Stimulated activated CD8-positive, alpha-beta memory T cell treated with anti-CD3 and anti-CD28 coated beads, Interleukin-15, amount 100 ng/mL, for 48 hours (primary cell): Measurements from ENCODE around the gene ZNF239.
"Not testable (repeated sequence)": the region's sequence is repeated elsewhere in the genome, so short reads cannot be mapped to it uniquely, and the experiment has no call there.

Experiments used
- DNase-seq, 2 donors: peaks; one replicate each; pipeline ENCODE4 v3.0.0-alpha.2; 2020; ENCODE audit warnings: low read depth in 2 of 2

The ZNF239 gene

DNA sequence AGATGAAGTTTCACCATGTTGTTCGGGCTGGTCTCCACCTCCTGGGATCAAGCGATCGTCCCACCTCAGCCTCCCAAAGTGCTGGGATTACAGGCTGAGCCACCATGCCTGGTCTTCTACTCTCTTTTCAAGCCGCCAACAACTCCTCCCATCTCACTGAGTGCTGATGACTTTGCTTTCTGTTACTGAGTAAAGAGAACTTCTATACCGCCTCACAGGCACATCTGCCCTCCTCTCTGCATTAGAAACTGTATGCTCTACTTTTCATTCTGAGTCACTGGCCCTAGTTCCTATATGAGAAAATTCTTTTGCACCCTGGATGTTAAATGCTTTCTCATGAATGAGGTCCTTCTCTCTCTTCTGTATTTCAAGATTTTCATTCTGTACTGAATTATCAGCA is 2.2 kb upstream of the ZNF239 start:
- no peak for DNase-seq

- no peak for DNase-seq
These were observed 1.6 kb upstream of the ZNF239 start for GRCh38 chr10:43576062-43576461.

GRCh38 chr10:43574906-43575305 is 490 bp upstream of the ZNF239 start:
- DNase-seq, result no peak

- no peak for DNase-seq
These were observed 991 bp downstream of the ZNF239 start for GRCh38 chr10:43573250-43574000.

GRCh38 chr10:43570971-43571370 is 3.4 kb downstream of the ZNF239 start:
- DNase-seq, result no peak

DNA sequence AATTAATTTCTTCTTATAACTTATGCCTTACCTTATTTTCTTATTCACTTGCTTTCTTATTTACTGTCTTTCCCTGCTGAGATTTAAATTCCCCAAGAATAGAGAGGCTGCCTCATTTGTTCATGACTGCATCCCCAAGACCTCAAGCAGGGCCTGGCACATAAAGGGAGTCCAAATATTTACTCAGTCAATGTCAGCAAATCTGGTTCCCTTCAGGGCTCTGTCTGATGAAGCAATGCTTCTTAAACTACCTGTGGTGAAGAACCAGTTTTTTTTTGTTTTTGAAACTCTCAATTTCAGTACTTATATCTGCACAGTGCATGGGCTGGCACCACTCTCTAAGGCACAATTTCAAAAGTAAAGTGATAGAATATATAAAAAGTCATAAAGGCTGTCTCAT is 4.7 kb downstream of the ZNF239 start:
- DNase-seq, result no peak

DNA sequence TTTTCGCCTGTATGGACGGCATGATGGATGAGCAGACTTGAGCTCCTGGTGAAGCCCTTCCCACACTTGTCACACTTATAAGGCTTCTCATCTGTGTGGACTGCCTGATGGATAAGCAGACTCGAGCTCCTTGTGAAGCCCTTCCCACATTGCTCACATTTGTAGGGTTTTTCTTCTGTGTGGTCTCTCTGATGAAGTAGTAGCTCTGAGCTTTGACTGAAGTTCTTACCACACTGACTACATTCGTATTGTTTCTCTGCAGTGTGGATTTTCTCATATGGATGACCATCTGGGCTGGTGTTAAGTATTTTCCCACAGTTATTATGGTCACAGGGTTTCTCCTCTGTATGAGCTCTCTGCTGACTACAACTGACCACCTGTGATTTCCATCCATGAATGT is 17.2 kb downstream of the ZNF239 start:
- no peak for DNase-seq

DNA sequence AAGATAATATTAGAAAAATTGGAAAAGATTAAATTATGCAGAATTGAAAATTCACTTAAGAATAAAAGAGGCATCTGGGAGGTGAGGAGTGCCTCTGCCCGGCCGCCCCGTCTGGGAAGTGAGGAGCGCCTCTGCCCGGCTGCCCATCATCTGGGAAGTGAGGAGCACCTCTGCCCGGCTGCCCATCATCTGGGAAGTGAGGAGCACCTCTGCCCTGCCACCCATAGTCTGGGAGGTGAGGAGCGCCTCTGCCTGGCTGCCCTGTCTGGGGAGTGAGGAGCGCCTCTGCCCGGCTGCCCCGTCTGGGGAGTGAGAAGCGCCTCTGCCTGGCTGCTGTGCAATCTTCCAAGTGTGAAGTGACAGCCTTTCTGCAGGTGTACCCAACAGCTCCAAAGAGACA is 30.7 kb downstream of the ZNF239 start:
- not testable (repeated sequence) for DNase-seq

GRCh38 chr10:43524434-43525247 is 49.8 kb downstream of the ZNF239 start:
- DNase-seq, result no peak
